ENCODE measurements around the gene MAN2C1. TPM values are rescaled to one million over a fixed set of nuclear protein-coding genes. Genes with fewer than 3 reads are reported as not detected.
"Not testable (repeated sequence)": the region's sequence is repeated elsewhere in the genome, so short reads cannot be mapped to it uniquely, and the experiment has no call there.

The MAN2C1 gene
- total and polyA plus RNA-seq, 10 donors = 112 to 499 (median 274) TPM

GRCh38 chr15:75314552-75315290 is 53.7 kb downstream of the MAN2C1 start:
- Histone ChIP-seq H3K27me3 (replicated peaks in 1 of 7) (no peaks in the 10 kb centered on the region), H3K4me3 (no peak overlapping the region), H3K9me3 (no peaks in the 10 kb centered on the region), H3K27ac (no peak overlapping the region), H3K36me3 (no peaks in the 10 kb centered on the region), H3K4me1 (no peaks in the 10 kb centered on the region)
- intact Hi-C loops (cut with DNase I; ENCODE audit: low total_unique reads) = no loop called here
- TF ChIP-seq POLR2AphosphoS5 (IDR thresholded peaks at IDR 0.05) (no peak), POLR2A (IDR thresholded peaks at IDR 0.05) (no peak), CTCF (IDR thresholded peaks at IDR 0.05 in 8 of 11, conservative IDR thresholded peaks at IDR 0.05 in 3 of 11) (no peak)
- WGBS, 5 donors = 64 to 88% (median 78%) methylated on average over 5 of the region's 5 CpGs
- DNase-seq = no peak

DNA sequence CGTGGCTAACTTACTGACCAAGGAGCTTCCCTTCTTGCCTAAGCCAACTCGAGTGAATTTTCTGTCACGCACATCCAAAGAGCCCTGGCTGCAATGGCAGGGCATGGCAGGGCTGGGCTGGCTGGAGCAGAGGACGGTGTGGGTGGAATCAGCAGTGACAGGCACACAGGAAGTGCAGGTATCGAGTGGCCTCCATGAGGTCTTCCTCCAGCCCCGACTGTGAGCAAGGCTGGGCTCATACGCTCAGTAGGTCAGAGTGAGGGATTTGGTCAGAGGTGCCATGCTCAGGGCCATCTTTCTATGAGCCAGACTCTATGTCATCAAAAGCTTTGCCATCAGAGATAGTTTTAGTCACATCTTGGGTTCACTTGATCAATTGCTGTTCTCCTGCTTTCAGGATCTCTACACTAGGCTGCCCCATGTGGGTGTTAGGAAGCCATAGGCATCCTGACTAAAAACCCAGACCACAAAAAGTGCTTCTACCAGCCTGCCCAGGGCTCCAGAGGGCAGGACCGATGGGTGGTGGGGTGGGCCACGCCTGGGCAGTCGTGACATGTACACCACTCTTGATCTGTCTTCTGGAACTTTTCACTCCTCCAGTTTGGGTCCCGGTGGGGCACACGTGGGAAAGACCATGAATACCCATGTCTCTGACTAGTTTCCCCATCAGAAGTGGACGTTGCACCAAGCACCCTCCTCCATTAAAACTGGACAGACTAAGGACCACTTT is 55.1 kb downstream of the MAN2C1 start:
- Histone ChIP-seq H3K4me3 (no peak overlapping the region), H3K4me1 (no peaks in the 10 kb centered on the region), H3K27ac (no peak overlapping the region), H3K27me3 (replicated peaks in 1 of 7) (peaks cover 0 to 4% (median under 1%) of the 10 kb centered on the region in 7 donors), H3K36me3 (no peaks in the 10 kb centered on the region), H3K9me3 (no peaks in the 10 kb centered on the region)
- intact Hi-C loops (cut with DNase I; ENCODE audit: low total_unique reads) = no loop called here
- no peak for DNase-seq
- no peak for TF ChIP-seq CTCF (IDR thresholded peaks at IDR 0.05 in 8 of 11, conservative IDR thresholded peaks at IDR 0.05 in 3 of 11)
- no peak for TF ChIP-seq POLR2A (IDR thresholded peaks at IDR 0.05)
- TF ChIP-seq POLR2AphosphoS5 (IDR thresholded peaks at IDR 0.05) = no peak
- WGBS, 5 donors = 79 to 81% (median 80%) methylated on average over 12 to 13 of the region's 13 CpGs

GRCh38 chr15:75312548-75312947 is 55.9 kb downstream of the MAN2C1 start:
- H3K27ac ChIP-seq; intact Hi-C loops (cut with DNase I; ENCODE audit: low total_unique reads); H3K36me3 ChIP-seq; H3K9me3 ChIP-seq; H3K4me3 ChIP-seq; H3K4me1 ChIP-seq; DNase-seq: not testable (repeated sequence)
- 77 to 97% (median 93%) methylated on average over 1 of the region's 1 CpG for WGBS, 5 donors
- H3K27me3 ChIP-seq (replicated peaks in 1 of 7) = peaks cover 0 to 11% (median 4%) of the 10 kb centered on the region in 7 donors

DNA sequence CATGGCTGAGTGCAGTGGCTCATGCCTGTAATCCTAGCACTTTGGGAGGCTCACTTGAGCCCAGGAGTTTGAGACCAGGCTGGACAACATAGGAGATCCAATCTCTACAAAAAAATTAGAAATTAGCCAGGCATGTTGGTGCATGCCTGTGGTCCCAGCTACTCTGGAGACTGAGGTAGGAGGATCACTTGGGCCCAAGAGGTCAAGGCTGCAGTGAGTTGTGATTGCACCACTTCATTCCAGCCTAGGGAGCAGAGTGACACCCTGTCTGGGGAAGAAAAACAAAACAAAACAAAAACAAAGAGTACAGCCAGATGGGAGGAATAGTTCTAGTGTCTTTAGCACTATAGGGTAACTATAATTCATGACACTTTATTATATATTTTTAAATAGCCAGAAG is 58.7 kb downstream of the MAN2C1 start:
- Histone ChIP-seq H3K27ac (no peak overlapping the region), H3K4me1 (no peaks in the 10 kb centered on the region), H3K36me3 (no peaks in the 10 kb centered on the region), H3K4me3 (no peak overlapping the region), H3K27me3 (replicated peaks in 1 of 7) (peaks cover 0 to 27% (median 4%) of the 10 kb centered on the region in 7 donors), H3K9me3 (no peaks in the 10 kb centered on the region)
- DNase-seq = no peak
- TF ChIP-seq CTCF (IDR thresholded peaks at IDR 0.05 in 8 of 11, conservative IDR thresholded peaks at IDR 0.05 in 3 of 11) (no peak), POLR2A (IDR thresholded peaks at IDR 0.05) (no peak), POLR2AphosphoS5 (IDR thresholded peaks at IDR 0.05) (no peak)
- intact Hi-C loops (cut with DNase I; ENCODE audit: low total_unique reads) = no loop called here

Measured in spleen (tissue), 11 donors.